Measurements from ENCODE around the gene ANXA3. TPM values are rescaled to one million over a fixed set of nuclear protein-coding genes. Genes with fewer than 3 reads are reported as not detected.
A peak's percentile ranks its signal among the peaks of the same experiment; 100 is the strongest.

ANXA3 gene
- total and polyA plus RNA-seq, 2 donors (not counting 1 experiment from before 2014, with no cell fraction given), result not detected

DNA sequence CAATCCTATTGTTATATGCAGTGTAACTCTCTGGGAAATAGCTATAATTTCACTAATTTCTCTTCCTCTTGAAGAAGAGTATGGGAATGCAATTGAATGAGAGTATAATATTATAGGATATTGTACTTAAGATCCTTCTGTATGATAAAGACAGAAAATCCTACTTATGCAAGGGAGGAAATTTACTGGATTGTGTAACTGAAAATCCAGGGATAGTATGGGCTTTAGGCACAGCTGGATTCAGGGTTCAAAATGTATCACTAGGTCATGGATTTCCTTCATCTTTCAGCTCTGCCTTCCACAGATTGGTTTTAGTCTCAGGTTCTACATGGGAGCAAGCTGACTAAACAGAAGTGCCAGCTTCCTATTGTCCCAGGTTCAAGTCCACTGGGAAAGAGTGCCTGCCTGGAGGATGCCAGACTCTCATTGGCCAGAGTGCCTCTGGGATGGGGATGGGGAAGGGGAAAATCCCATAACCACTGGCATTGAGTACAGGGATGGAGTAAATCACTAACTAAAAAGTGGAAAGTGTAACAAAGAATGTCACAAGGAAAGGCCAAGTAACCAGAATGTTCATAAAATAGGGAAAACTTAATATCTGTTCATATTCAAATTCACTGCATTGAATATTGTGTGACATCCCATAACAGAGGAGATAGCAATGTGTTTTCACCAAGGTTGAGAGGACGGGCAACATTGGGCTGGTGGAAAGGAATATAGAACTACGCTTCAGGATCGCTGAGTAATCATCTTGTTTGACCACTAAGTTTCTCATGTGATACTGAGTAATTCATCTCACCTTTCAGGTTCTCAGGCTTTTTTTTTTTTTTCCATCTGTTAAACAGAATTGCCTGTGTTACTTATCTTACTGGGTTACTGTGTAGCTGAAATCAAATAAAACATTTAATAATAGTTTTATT is 75.7 kb downstream of the ANXA3 start:
- H3K4me1 ChIP-seq (ENCODE audit: control insufficient read depth in 2 of 2, insufficient read depth in 2 of 2, low read length in 2 of 2), result peaks cover 37 to 38% of the 10 kb centered on the region in 2 donors
- H3K4me3 ChIP-seq (ENCODE audit: control extremely low read depth in 1 of 5, extremely low read depth in 1 of 5, insufficient read depth in 1 of 5, low read depth in 2 of 5, low read length in 4 of 5), result no peak overlapping the region
- no peaks in the 10 kb centered on the region for H3K27me3 ChIP-seq (replicated peaks in 1 of 4; ENCODE audit: control extremely low read depth in 1 of 4, control insufficient read depth in 3 of 4, insufficient read depth in 4 of 4, low read length in 3 of 4)
- WGBS (ENCODE audit: insufficient coverage), result no CpG with 5 or more reads among the region's 3 CpGs
- Mint-ChIP-seq H3K4me1 (peaks cover 61% of the 10 kb centered on the region), H3K4me3 (no peak overlapping the region), H3K9me3 (ENCODE audit: insufficient read depth) (peaks cover 6% of the 10 kb centered on the region), H3K27me3 (no peaks in the 10 kb centered on the region), H3K27ac (peak overlapping the region; percentile 42)
- POLR2A ChIA-PET, result no interaction called here
- CTCF ChIA-PET, result interaction anchor here (0.9 to 7.6 kb wide), 4 partner anchors 13 to 150 kb away, joined by 3 to 47 read pairs (median 4); no protein-coding TSS in a partner anchor
- H3K4me2 ChIP-seq (replicated peaks; ENCODE audit: low read depth, low read length, poor library complexity, severe bottlenecking), result peak overlapping the region; percentile 0
- no peak overlapping the region for H3K9ac ChIP-seq (ENCODE audit: low read length)
- H3K36me3 ChIP-seq (replicated peaks in 1 of 2; ENCODE audit: control extremely low read depth in 1 of 2, control insufficient read depth in 1 of 2, extremely low read depth in 1 of 2, insufficient read depth in 2 of 2, low read length in 1 of 2), result no peaks in the 10 kb centered on the region
- H2AFZ ChIP-seq (ENCODE audit: insufficient read depth, low read depth, low read length, poor library complexity, severe bottlenecking), result no peak overlapping the region
- intact Hi-C loops (cut with micrococcal nuclease), result no loop called here
- TF ChIP-seq EZH2 (IDR thresholded peaks at IDR 0.05; ENCODE audit: borderline replicate concordance, insufficient read depth, low read depth, low read length, poor library complexity, severe bottlenecking) (no peak), CTCF (IDR thresholded peaks at IDR 0.05) (no peak)
- H4K20me1 ChIP-seq (ENCODE audit: control insufficient read depth, insufficient read depth, low read length, poor library complexity, severe bottlenecking), result no peaks in the 10 kb centered on the region
- peaks cover 2 to 17% (median 16%) of the 10 kb centered on the region in 3 donors for H3K9me3 ChIP-seq (ENCODE audit: control extremely low read depth in 1 of 3, control insufficient read depth in 2 of 3, insufficient read depth in 1 of 3, low read length in 2 of 3)
- no peak for ATAC-seq (ENCODE audit: low read depth)
- DNase-seq, result no peak
- H3K79me2 ChIP-seq (ENCODE audit: control insufficient read depth, insufficient read depth, low read length), result no peaks in the 10 kb centered on the region
- H3K27ac ChIP-seq (ENCODE audit: low read length in 2 of 2), result no peak overlapping the region

Measured in B cell (primary cell).